ENCODE data around the gene HDAC8.
"Not testable (repeated sequence)": the region's sequence is repeated elsewhere in the genome, so short reads cannot be mapped to it uniquely, and the experiment has no call there.

Gene HDAC8

DNA sequence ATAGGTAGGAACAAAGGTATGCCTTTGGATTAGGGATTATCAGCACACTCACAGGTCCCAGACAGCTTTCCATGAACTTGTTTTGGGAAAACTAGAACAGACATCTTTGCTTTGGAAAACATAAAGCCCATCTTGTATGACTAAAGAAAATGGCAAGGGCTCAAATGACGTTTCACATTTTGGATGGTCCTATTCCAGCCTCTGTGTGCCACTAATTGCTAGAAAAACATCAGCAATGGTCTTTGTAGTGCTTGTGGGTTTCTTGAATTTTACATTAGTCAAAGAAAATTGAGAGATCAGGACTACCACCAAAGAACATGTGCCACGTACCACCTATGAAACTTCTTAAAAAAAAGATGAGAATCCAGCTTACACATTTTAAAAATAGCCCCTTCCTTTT is 111.4 kb downstream of the HDAC8 start:
- Histone ChIP-seq H3K4me1 (ENCODE audit: control insufficient read depth, insufficient read depth, low read length, poor library complexity, severe bottlenecking) (no peaks in the 10 kb centered on the region), H3K27ac (ENCODE audit: low read depth, low read length, severe bottlenecking) (no peak overlapping the region), H3K36me3 (ENCODE audit: control insufficient read depth, insufficient read depth, low read length) (peaks cover 19% of the 10 kb centered on the region), H3K4me3 (ENCODE audit: extremely low read depth, insufficient read depth, low read length, poor library complexity, severe bottlenecking) (no peak overlapping the region), H3K9me3 (ENCODE audit: control insufficient read depth, low read length) (no peaks in the 10 kb centered on the region)
- no CpG with 5 or more reads among the region's 2 CpGs for WGBS, 2 experiments (ENCODE audit: insufficient coverage in 2 of 2)

DNA sequence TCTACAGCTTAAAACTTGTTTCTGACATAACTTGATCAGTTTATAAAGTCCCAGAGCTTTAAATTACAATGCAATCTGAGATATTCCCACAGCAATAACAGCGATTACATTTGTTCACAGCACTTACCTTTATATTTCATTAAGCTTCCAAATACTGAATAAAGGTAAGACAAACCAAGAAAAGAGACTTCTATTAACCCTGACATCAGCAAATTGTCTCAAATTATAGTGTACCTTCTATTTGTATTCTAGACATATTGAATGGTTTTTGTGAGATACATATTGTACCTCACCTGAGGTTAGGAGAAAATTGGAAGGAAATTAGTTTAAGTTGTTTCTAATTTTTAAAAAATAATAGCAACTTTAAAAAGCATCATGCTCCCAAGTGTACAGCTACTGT is 111.9 kb downstream of the HDAC8 start:
- Histone ChIP-seq H3K4me1 (ENCODE audit: control insufficient read depth, insufficient read depth, low read length, poor library complexity, severe bottlenecking) (no peaks in the 10 kb centered on the region), H3K27ac (ENCODE audit: low read depth, low read length, severe bottlenecking) (no peak overlapping the region), H3K36me3 (ENCODE audit: control insufficient read depth, insufficient read depth, low read length) (peaks cover 19% of the 10 kb centered on the region), H3K9me3 (ENCODE audit: control insufficient read depth, low read length) (no peaks in the 10 kb centered on the region), H3K4me3 (ENCODE audit: extremely low read depth, insufficient read depth, low read length, poor library complexity, severe bottlenecking) (no peak overlapping the region)
- no CpG with 5 or more reads among the region's 1 CpG for WGBS, 2 experiments (ENCODE audit: insufficient coverage in 2 of 2)

DNA sequence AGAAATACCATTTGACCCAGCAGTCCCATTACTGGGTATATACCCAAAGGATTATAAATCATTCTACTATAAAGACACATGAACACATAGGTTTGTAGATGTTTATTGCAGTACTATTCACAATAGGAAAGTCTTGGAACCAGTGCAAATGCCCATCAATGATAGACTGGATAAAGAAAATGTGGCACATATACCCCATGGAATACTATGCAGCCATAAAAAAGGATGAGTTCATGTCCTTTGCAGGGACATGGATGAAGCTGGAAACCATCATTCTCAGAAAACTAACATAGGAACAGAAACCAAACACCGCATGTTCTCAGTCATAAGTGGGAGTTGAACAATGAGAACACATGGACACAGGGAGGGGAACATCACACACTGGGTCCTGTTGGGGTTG is 123.6 kb downstream of the HDAC8 start:
- H3K4me1 ChIP-seq (ENCODE audit: control insufficient read depth, insufficient read depth, low read length, poor library complexity, severe bottlenecking); H3K36me3 ChIP-seq (ENCODE audit: control insufficient read depth, insufficient read depth, low read length); H3K9me3 ChIP-seq (ENCODE audit: control insufficient read depth, low read length); H3K27ac ChIP-seq (ENCODE audit: low read depth, low read length, severe bottlenecking); H3K4me3 ChIP-seq (ENCODE audit: extremely low read depth, insufficient read depth, low read length, poor library complexity, severe bottlenecking): not testable (repeated sequence)
- WGBS, 2 experiments (ENCODE audit: insufficient coverage in 2 of 2), result 100% methylated on average over 1 of the region's 1 CpG; no CpG with 5 or more reads in 1 of the 2 experiments

DNA sequence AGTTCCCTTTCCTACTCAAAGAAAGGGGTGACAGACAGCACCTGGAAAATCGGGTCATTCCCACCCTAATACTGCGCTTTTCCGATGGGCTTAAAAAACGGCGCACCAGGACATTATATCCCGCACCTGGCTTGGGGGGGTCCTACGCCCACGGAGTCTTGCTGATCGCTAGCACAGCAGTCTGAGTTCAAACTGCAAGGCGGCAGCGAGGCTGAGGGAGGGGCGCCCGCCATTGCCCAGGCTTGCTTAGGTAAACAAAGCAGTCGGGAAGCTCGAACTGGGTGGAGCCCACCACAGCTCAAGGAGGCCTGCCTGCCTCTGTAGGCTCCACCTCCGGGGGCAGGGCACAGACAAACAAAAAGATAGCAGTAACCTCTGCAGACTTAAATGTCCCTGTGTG is 131.9 kb downstream of the HDAC8 start:
- H3K36me3 ChIP-seq (ENCODE audit: control insufficient read depth, insufficient read depth, low read length); H3K4me1 ChIP-seq (ENCODE audit: control insufficient read depth, insufficient read depth, low read length, poor library complexity, severe bottlenecking); H3K4me3 ChIP-seq (ENCODE audit: extremely low read depth, insufficient read depth, low read length, poor library complexity, severe bottlenecking); H3K9me3 ChIP-seq (ENCODE audit: control insufficient read depth, low read length); H3K27ac ChIP-seq (ENCODE audit: low read depth, low read length, severe bottlenecking): not testable (repeated sequence)
- 100% methylated on average over 1 of the region's 16 CpGs; no CpG with 5 or more reads in 1 of the 2 experiments for WGBS, 2 experiments (ENCODE audit: insufficient coverage in 2 of 2)

DNA sequence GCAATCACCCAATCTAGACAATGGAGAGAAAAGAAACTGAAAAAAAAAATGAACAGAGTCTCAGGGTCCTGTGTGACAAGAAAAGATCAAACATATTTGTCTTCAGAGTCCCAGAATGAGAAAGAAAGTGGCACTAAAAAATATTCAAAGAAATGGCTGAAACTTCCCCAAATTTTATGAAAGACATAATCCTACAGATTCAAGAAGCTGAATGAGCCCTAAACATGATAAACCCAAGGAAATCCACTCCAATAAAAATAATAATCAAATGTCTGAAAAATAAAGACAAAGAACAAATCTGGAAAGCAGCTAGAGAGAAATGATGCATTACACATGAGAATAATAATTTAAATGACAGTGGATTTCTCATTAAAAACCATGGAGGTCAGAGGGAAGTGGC is 136.6 kb downstream of the HDAC8 start:
- Histone ChIP-seq H3K27ac (ENCODE audit: low read depth, low read length, severe bottlenecking) (no peak overlapping the region), H3K36me3 (ENCODE audit: control insufficient read depth, insufficient read depth, low read length) (no peaks in the 10 kb centered on the region), H3K4me1 (ENCODE audit: control insufficient read depth, insufficient read depth, low read length, poor library complexity, severe bottlenecking) (no peaks in the 10 kb centered on the region), H3K9me3 (ENCODE audit: control insufficient read depth, low read length) (no peaks in the 10 kb centered on the region), H3K4me3 (ENCODE audit: extremely low read depth, insufficient read depth, low read length, poor library complexity, severe bottlenecking) (no peak overlapping the region)

DNA sequence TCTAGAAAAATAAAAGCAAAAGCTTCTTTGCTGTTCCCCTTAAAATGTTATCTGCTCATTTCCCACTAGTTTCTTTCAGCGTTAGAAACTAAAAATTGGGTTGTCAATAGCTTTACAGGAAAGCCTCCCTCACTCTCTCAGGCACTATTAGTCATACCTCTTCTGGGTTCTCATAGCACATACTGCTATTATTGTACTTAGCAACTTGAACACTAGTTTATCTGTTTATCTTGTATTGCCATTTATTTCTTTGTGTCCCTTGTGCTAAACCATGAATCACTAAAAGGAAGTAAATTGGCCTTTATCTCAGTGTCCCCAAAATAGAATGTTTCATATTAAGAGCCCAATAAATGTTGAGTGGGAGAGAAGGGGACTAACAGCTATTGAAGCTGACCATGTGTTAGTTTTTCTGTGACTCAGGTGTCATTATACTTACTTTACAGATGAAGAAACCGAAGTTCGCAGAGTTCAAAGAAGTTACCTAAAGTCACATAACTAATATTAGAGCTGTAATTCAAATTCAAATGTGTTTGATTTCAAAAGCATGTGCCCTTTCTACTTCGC is 142.2 kb downstream of the HDAC8 start:
- Histone ChIP-seq H3K4me3 (ENCODE audit: extremely low read depth, insufficient read depth, low read length, poor library complexity, severe bottlenecking) (no peak overlapping the region), H3K27ac (ENCODE audit: low read depth, low read length, severe bottlenecking) (no peak overlapping the region), H3K36me3 (ENCODE audit: control insufficient read depth, insufficient read depth, low read length) (peaks cover 5% of the 10 kb centered on the region), H3K4me1 (ENCODE audit: control insufficient read depth, insufficient read depth, low read length, poor library complexity, severe bottlenecking) (no peaks in the 10 kb centered on the region), H3K9me3 (ENCODE audit: control insufficient read depth, low read length) (no peaks in the 10 kb centered on the region)
- 100% methylated on average over 2 of the region's 4 CpGs; no CpG with 5 or more reads in 1 of the 2 experiments for WGBS, 2 experiments (ENCODE audit: insufficient coverage in 2 of 2)

DNA sequence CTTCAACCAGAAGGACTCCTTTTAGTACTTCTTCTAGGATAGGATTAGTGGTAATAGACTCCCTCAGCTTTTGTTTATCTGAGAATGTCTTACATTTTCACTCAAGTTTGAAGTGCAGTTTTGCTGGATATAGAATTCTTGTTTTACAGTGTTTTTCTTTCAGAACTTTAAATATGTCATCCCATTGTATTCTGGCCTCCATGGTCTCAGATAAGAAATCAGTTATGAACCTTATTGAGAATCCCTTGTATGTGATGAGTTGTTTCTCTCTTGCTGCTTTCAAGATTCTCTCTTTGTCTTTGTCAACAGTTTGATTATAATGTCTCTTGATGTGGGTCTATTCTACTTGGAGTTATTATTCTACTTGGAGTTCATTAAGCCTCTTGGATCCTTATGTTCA is 150.8 kb downstream of the HDAC8 start:
- Histone ChIP-seq H3K4me1 (ENCODE audit: control insufficient read depth, insufficient read depth, low read length, poor library complexity, severe bottlenecking) (no peaks in the 10 kb centered on the region), H3K27ac (ENCODE audit: low read depth, low read length, severe bottlenecking) (no peak overlapping the region), H3K4me3 (ENCODE audit: extremely low read depth, insufficient read depth, low read length, poor library complexity, severe bottlenecking) (no peak overlapping the region), H3K36me3 (ENCODE audit: control insufficient read depth, insufficient read depth, low read length) (peaks cover 3% of the 10 kb centered on the region), H3K9me3 (ENCODE audit: control insufficient read depth, low read length) (no peaks in the 10 kb centered on the region)

DNA sequence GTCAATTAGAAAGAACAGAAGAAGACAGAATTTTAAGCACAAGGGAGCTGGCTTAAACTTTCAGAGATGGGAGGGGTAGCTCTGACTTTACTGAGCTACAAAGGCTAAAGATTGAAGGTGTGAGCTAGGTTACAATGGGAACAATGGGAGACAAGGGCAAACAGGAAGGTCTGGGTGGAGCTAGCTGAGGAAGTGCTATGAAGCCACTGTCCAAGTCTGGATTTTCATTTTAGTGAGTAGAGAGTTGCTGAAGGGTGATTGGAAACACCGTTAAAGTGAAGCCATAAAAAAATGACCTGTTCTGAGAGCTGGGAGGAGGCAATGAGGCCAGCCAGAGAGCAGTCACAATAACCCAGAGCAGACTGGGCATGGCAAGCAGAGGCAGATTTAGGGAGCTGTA is 162.7 kb downstream of the HDAC8 start:
- Histone ChIP-seq H3K27ac (ENCODE audit: low read depth, low read length, severe bottlenecking) (no peak overlapping the region), H3K4me1 (ENCODE audit: control insufficient read depth, insufficient read depth, low read length, poor library complexity, severe bottlenecking) (no peaks in the 10 kb centered on the region), H3K9me3 (ENCODE audit: control insufficient read depth, low read length) (no peaks in the 10 kb centered on the region), H3K36me3 (ENCODE audit: control insufficient read depth, insufficient read depth, low read length) (no peaks in the 10 kb centered on the region), H3K4me3 (ENCODE audit: extremely low read depth, insufficient read depth, low read length, poor library complexity, severe bottlenecking) (no peak overlapping the region)
- 100% methylated on average over 1 of the region's 1 CpG for WGBS, 2 experiments (ENCODE audit: insufficient coverage in 2 of 2)

DNA sequence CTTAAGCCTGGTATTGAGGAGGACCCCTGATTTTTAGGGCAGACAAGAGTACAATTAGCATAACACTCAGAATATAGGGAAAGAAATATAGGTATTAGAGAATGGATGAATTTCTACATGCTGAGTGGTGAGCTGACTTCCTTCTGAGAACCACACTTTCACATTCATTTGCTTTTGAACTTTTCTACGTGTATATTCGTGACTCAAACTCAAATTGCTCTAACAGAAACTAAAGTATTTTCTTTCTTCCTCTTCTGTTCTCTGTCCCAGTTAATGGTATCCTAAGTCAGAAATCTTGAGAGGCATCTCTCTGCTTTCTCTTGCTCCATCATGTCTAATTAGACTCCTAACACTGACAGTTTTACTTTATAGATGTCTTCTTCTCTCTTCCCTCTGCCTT is 163.8 kb downstream of the HDAC8 start:
- no CpG with 5 or more reads among the region's 2 CpGs for whole genome bisulfite sequencing, 2 experiments (ENCODE audit: insufficient coverage in 2 of 2)
- Histone ChIP-seq H3K9me3 (ENCODE audit: control insufficient read depth, low read length) (no peaks in the 10 kb centered on the region), H3K4me1 (ENCODE audit: control insufficient read depth, insufficient read depth, low read length, poor library complexity, severe bottlenecking) (no peaks in the 10 kb centered on the region), H3K36me3 (ENCODE audit: control insufficient read depth, insufficient read depth, low read length) (no peaks in the 10 kb centered on the region), H3K27ac (ENCODE audit: low read depth, low read length, severe bottlenecking) (no peak overlapping the region), H3K4me3 (ENCODE audit: extremely low read depth, insufficient read depth, low read length, poor library complexity, severe bottlenecking) (no peak overlapping the region)

DNA sequence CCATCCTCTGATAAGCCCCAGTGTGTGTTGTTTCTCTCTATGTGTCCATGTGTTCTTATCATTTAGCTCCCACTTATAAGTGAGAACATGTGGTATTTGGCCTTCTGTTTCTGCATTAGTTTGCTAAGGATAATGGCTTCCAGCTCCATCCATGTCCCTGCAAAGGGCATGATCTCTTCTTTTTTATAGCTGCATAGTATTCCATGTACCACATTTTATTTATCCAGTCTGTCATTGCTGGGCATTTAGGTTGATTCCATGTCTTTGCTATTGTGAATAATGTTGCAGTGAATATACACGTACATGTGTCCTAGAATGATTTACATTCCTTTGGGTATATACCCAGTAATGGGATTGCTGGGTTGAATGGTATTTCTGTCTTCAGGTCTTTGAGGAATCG is 167.5 kb downstream of the HDAC8 start:
- not testable (repeated sequence) for H3K9me3 ChIP-seq (ENCODE audit: control insufficient read depth, low read length); H3K27ac ChIP-seq (ENCODE audit: low read depth, low read length, severe bottlenecking); H3K4me3 ChIP-seq (ENCODE audit: extremely low read depth, insufficient read depth, low read length, poor library complexity, severe bottlenecking); H3K36me3 ChIP-seq (ENCODE audit: control insufficient read depth, insufficient read depth, low read length); H3K4me1 ChIP-seq (ENCODE audit: control insufficient read depth, insufficient read depth, low read length, poor library complexity, severe bottlenecking)
- WGBS, 2 experiments (ENCODE audit: insufficient coverage in 2 of 2), result no CpG with 5 or more reads among the region's 2 CpGs

DNA sequence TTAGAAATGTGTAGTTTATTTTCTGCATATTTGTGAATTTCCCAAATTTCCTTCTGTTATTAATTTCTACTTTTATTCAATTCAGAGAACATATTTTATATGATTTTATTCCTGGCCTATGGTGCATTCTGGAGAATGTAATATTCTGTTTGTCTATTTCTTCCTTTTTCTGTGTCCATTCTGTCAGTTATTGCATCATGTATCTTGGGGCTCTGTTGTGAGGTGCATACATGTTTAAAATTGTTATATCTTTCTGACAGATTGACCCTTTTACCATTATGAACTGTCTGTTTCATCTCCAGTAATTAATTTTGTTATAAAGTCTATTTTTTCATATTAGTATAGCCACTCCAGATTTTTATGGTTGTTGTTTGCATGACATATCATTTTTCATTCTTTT is 170.0 kb downstream of the HDAC8 start:
- no peaks in the 10 kb centered on the region for H3K36me3 ChIP-seq (ENCODE audit: control insufficient read depth, insufficient read depth, low read length)
- H3K4me3 ChIP-seq (ENCODE audit: extremely low read depth, insufficient read depth, low read length, poor library complexity, severe bottlenecking), result no peak overlapping the region
- no peak overlapping the region for H3K27ac ChIP-seq (ENCODE audit: low read depth, low read length, severe bottlenecking)
- no peaks in the 10 kb centered on the region for H3K9me3 ChIP-seq (ENCODE audit: control insufficient read depth, low read length)
- no peaks in the 10 kb centered on the region for H3K4me1 ChIP-seq (ENCODE audit: control insufficient read depth, insufficient read depth, low read length, poor library complexity, severe bottlenecking)

DNA sequence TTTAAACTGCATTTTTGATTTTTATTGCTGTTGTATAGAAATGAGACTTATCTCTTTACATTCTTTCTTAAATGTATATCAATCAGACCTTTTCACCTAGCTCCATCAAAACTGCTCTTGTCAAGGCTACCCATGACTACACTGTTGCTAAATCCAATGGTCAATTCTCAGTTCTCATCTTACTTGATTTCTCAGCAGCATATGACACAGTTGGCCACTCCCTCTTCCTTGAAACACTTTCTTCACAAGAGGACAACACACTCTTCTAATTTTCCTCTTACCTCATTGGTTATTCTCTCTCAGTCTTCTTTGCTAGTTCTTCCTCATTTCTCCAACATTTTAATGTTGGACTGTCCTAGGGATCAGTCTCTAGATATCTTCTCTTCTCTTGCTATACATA is 172.8 kb downstream of the HDAC8 start:
- Histone ChIP-seq H3K4me3 (ENCODE audit: extremely low read depth, insufficient read depth, low read length, poor library complexity, severe bottlenecking) (no peak overlapping the region), H3K4me1 (ENCODE audit: control insufficient read depth, insufficient read depth, low read length, poor library complexity, severe bottlenecking) (peaks cover 13% of the 10 kb centered on the region), H3K9me3 (ENCODE audit: control insufficient read depth, low read length) (no peaks in the 10 kb centered on the region), H3K36me3 (ENCODE audit: control insufficient read depth, insufficient read depth, low read length) (no peaks in the 10 kb centered on the region), H3K27ac (ENCODE audit: low read depth, low read length, severe bottlenecking) (no peak overlapping the region)

Data from mesodermal cell (in vitro differentiated cells).